HG02884 (cell line): ENCODE data around the gene USP6.
"Not testable (repeated sequence)": the region's sequence is repeated elsewhere in the genome, so short reads cannot be mapped to it uniquely, and the experiment has no call there.

Source experiments
- ATAC-seq: cut with Tn5 transposase; IDR thresholded peaks from one replicate; pipeline ENCODE4 v1.9.1; 2021; ENCODE audit warnings: mild to moderate bottlenecking, moderate library complexity; ENCODE audit not compliant: unreplicated experiment

Gene USP6

GRCh38 chr17:5134571-5134970, 18.7 kb downstream of the USP6 start:
- not testable (repeated sequence) for ATAC-seq

- ATAC-seq = not testable (repeated sequence)
These were observed 19.4 kb downstream of the USP6 start for GRCh38 chr17:5135131-5135712.

GRCh38 chr17:5135726-5136579, 20.1 kb downstream of the USP6 start:
- ATAC-seq = no peak

- not testable (repeated sequence) for ATAC-seq
These were observed 21.0 kb downstream of the USP6 start for GRCh38 chr17:5136580-5137412.

- not testable (repeated sequence) for ATAC-seq
These were observed 21.8 kb downstream of the USP6 start for GRCh38 chr17:5137511-5138197.

GRCh38 chr17:5138198-5138544, 22.3 kb downstream of the USP6 start:
- not testable (repeated sequence) for ATAC-seq

- ATAC-seq = no peak
These were observed 23.0 kb downstream of the USP6 start for GRCh38 chr17:5138616-5139457.

- ATAC-seq = no peak
These were observed 23.6 kb downstream of the USP6 start for GRCh38 chr17:5139458-5139732.

- ATAC-seq = not testable (repeated sequence)
These were observed 27.0 kb downstream of the USP6 start for GRCh38 chr17:5142877-5143276.

- ATAC-seq = not testable (repeated sequence)
These were observed 30.3 kb downstream of the USP6 start for GRCh38 chr17:5146122-5146521.

GRCh38 chr17:5160702-5161101, 44.9 kb downstream of the USP6 start:
- ATAC-seq = not testable (repeated sequence)

GRCh38 chr17:5161793-5162192, 46.0 kb downstream of the USP6 start:
- not testable (repeated sequence) for ATAC-seq

- ATAC-seq = no peak
These were observed 48.6 kb downstream of the USP6 start for GRCh38 chr17:5164436-5164835.

GRCh38 chr17:5165791-5166564, 50.1 kb downstream of the USP6 start:
- not testable (repeated sequence) for ATAC-seq

- not testable (repeated sequence) for ATAC-seq
These were observed 59.2 kb downstream of the USP6 start for GRCh38 chr17:5175027-5175426.

GRCh38 chr17:5179003-5179402, 63.2 kb downstream of the USP6 start:
- ATAC-seq = no peak

- ATAC-seq = no peak
These were observed 65.9 kb downstream of the USP6 start for GRCh38 chr17:5181509-5182305.

- no peak for ATAC-seq
These were observed 67.0 kb downstream of the USP6 start for GRCh38 chr17:5182597-5183409.
